HG02884 (cell line): ENCODE results near the gene DNAJC27.
A peak's percentile ranks its signal among the peaks of the same experiment; 100 is the strongest.
"Not testable (repeated sequence)": the region's sequence is repeated elsewhere in the genome, so short reads cannot be mapped to it uniquely, and the experiment has no call there.

ENCODE experiments used
- ATAC-seq: cut with Tn5 transposase; IDR thresholded peaks from one replicate; pipeline ENCODE4 v1.9.1; 2021; ENCODE audit warnings: mild to moderate bottlenecking, moderate library complexity; ENCODE audit not compliant: unreplicated experiment

The DNAJC27 gene

GRCh38 chr2:24971536-24972314 is at the start of gene DNAJC27:
Gene DNAJC27 (minus strand): TSS chr2:24971955. CDS start chr2:24971904, 51 bp downstream.
- ATAC-seq = peak; percentile 86

DNA sequence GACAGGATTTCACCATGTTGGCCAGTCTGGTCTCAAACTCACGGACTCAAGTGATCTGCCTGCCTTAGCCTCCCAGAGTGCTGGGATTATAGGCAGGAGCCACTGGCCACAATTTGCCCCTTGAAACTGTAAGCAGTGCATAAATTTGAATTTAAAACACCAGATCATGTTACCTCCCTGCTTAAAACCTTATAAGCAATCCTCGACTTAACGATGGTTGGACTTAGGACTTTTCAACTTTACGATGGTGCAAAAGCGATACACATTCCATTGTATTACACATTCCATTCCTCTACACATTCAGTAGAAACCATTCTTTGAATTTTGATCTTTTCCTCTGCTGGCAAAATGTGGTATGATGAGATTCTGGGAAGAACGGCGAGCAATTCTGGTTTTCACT is 46.9 kb upstream of the DNAJC27 start:
- ATAC-seq = no peak

DNA sequence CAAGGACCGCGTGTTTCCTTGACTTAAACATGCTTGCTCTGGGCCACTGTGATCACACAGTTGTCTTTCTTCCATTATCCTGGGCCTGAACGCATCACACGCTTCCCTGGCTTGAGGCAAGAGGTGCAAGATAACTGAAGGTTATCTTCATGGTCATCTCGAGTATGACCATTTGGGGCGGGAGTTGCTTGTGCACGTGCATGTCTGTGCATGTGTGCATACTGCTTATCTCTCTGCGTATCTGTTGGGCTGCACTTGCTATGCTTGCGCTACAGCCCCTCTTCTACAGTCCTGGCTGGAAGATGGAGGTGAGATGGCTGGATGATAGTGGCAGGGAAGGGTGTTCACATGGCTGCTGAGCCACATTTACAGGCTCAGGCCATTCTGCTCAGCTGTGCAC is 42.9 kb upstream of the DNAJC27 start:
- no peak for ATAC-seq

- ATAC-seq = not testable (repeated sequence)
Observed at GRCh38 chr2:25011342-25011741, 39.6 kb upstream of the DNAJC27 start.

DNA sequence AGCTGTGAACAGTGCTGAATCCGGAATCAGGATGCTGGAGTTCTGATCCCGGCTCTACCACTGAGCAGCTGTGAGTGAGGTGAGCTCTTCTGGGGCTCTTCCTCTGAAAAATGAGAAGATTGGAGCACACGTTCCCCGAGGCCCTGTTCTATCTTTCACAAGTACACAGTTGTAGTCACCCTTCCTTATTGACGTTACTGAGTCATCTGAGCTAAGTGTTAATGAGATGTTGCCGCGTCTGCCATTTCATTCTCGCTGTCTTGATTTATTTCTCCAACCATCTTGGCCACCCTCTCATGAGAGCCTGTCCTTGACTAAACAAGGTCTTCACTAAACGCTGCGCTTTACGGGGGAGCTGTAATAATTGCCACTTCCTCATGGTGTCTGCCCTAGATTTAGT is 38.2 kb upstream of the DNAJC27 start:
- no peak for ATAC-seq

DNA sequence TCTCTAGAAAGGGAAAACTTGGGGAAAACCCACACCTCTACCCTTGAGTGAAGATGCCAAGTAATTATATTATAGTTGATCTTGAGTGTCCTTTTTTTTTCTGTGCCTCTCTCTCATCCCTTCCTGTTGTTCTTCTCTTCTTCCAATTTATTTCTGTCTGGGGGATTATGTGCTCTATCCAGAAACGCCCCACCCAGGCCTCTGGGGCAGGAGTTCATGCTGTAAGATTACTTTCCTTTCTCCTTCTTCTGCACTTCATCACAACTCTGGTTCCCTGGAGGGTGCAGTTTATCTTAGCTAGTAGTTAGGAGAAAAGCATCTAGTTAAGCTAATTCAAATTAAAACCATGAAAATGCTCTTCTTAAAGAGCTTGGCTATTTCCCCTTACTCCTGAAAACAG is 30.3 kb upstream of the DNAJC27 start:
- no peak for ATAC-seq

DNA sequence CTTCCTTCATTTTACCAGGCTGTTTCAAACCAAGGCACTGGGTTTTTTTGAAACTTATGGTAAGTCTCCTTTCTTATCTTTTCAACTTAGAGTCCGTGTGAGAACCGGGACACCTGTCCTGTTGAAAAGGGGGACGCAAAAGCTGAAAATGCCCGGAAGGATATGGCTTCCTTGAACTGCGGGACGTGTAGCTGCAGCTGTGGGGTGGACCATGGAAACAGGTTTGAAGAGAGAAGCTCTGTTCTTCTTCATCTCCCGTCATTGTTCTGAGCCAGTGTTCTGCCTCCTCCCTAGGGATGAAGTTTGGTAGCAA is 29.5 kb upstream of the DNAJC27 start:
- no peak for ATAC-seq

DNA sequence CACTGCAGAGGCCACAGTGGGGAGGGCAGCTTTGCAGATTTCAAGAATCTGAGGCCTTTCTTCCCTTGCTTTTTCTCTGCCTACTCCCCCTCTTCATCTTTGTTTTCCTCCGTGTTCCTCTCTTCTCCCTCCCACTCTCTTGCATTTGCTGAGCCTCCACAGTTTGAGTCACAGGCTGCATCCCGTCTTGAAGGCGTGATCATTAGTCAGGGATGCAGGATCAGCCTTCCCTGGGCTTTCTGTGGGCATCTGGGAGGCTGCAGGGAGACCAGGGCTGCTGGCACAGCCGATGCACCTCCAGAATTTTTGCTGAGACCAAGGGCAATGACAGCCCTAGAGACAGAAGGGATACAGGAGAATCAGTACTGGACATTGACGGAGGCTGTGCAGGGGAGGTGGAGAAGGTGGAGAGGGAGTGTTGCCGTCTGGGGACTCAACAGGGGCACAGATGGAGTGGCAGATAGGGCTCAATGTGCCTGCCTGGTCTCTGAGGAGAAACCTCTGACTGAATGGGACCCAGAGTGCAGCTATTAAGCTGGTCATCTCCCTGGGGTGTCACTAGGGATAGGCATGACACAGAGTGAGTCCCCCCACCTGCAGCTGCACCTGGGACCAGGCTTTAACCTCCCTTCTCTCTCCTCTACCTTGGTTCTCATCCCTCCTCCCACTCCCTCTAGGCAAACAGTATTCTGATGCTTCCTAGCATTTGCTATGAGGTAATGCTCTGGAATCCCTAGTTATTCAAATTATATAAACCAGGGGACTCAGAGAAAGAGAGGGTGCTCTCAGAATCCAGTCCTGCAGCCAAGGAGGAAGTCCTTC is 29.0 kb upstream of the DNAJC27 start:
- ATAC-seq = no peak

GRCh38 chr2:25000036-25000435 is 28.3 kb upstream of the DNAJC27 start:
- no peak for ATAC-seq

DNA sequence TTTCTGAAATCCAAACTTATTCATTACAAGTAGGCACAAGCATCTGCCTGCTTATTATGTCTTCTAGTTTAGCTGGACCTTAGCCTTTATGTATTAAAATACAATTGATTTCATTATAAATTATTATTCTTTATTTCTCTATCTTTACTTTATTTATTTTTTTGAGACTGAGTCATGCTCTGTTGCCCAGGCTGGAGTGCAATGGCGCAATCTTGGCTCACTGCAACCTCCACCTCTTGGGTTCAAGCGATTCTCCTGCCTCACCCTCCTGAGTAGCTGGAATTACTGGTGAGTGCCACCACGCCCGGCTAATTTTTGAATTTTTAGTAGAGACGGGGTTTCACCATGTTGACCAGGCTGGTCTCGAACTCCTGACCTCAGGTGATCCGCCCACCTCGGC is 27.3 kb upstream of the DNAJC27 start:
- not testable (repeated sequence) for ATAC-seq

GRCh38 chr2:24994146-24994724 is 22.5 kb upstream of the DNAJC27 start:
- no peak for ATAC-seq

GRCh38 chr2:24993406-24994145 is 21.8 kb upstream of the DNAJC27 start:
- no peak for ATAC-seq

GRCh38 chr2:24986372-24986771 is 14.6 kb upstream of the DNAJC27 start:
- no peak for ATAC-seq

- no peak for ATAC-seq
Observed at GRCh38 chr2:24985511-24985910, 13.8 kb upstream of the DNAJC27 start.

GRCh38 chr2:24984912-24985311 is 13.2 kb upstream of the DNAJC27 start:
- ATAC-seq = no peak

- no peak for ATAC-seq
Observed at GRCh38 chr2:24981411-24982136, 9.8 kb upstream of the DNAJC27 start.

DNA sequence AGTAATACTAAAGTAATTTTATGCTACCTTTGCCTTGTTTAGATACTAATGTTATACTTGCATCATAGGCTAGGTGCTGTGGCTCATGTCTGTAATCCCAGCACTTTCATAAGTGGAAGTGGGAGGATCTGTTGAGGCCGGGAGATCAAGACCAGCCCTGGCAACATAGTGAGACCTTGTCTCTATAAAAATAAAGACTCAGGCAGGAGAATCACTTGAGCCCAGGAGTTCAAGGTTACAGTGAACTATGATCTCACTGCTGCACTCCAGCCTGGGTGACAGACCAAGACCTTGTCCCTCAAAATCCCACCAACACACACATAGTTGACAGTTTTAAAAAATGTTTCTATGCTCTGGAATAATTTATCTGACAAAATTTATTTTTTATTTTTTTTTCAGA is 6.9 kb upstream of the DNAJC27 start:
- no peak for ATAC-seq

GRCh38 chr2:24977631-24978030 is 5.9 kb upstream of the DNAJC27 start:
- ATAC-seq = no peak

DNA sequence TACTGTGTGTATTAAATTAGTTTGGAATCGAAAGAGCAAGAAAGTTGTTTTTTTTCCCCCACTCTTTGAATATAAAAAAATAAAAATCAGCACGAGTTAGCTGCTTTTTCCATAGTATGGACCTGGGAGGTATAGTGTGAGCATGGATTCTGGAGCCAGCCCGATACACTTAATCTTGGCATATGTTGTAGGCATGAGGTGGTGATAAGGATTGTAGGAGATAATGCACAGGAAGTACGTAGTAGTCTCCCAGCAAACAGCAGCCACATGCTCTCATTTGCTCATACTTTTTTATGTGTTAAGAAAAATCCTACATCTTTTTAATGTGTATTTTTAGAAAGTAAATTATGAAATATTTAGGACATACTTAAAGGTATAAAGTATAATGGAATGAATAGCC is 2.1 kb upstream of the DNAJC27 start:
- no peak for ATAC-seq

DNA sequence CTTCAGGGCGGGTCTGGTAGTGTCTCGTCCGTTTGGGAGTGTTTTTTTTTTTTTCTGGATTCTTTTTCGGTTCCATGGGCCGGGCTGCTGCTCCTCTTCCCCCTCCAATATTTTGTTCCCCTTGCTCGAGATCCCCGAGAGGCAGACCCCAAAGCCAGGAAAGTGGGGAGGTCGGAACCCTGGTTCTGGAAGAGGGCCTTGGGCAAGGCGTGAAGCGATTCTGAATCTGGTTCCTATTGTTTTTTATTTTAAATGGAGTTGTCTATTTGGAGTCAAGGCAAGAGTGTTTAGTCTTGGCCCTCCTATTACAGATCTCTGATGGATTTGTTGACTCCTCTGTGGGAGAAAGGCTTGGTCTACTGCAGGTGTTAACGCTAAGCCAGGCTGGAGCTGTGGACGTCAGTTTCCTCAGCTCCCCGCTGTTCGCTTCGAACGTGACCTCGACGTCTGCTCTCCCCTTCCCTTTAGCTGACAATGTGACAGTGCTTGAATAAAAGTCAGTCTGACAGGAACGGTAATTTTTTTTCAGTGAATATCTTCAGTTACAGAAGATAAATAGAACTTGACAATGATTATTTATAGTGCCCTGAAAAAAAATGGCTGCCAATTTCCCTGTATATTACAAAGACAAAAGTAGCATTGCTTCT is 683 bp upstream of the DNAJC27 start:
- no peak for ATAC-seq
